GM03348 (cell line): Measurements from ENCODE around the gene CAV3.
A peak's percentile ranks its signal among the peaks of the same experiment; 100 is the strongest.

Experiments
- DNase-seq: peaks from one replicate; pipeline ENCODE4 v3.0.0; 2012; ENCODE audit warnings: low spot score

The CAV3 gene

DNA sequence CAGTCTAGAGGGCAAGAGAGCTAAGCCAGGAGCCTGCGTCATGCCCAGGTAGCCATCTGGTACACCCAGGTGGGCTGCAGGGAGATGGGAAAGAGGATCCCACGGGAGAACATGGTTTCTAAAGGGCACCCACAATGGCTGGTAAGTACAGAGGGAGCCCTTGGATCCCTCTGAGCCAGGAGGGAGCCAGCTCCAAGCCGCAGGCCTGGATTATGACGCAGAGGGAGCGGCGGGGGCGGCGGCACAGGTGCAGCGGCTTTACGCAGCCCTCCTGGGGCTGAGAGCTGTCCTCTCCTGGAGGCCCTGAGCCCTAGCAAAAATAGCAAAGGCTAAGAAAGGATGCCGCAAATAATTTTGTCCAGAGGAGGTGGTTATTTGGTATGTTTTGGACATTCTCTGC lies 2.8 kb downstream of the CAV3 start:
- DNase-seq = no peak

DNA sequence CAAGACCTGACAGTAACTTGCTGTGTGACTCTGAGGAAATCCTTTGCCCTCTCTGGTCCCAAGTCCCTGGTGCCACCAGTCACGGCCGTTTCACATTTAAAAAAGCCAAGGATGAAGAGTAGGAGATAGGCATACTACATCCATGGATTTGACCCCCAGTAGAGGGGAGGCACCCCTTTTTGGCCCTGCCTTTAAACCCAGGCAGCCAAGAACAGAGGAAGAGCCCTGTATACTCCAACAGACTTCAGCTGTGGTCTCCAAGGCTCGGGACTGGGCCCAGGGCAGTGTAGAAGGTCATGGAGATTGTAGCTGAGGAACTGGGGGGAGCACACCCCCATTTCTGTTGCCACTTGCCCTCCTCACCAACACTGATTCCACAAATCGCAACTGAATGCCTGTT lies 3.7 kb downstream of the CAV3 start:
- DNase-seq = no peak

DNA sequence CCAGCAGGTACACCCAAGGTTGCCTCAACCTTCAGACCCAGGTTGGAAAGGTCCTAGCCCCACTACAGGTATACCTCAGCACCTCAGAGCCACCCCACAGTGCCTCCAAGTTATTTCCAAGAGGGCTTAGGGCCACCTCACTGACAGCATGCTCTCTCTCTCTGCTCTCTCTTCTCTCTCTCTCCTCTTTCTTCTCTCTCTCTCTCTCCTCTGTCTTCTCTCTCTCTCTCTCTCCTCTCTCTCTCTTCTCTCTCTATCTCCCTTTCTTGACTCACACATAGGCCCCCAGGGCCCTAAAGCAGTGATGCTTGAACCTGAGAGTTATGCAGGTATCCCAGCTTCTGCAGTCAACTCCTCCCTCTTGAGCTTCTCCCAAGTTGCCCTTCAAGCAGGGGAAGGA lies 4.2 kb downstream of the CAV3 start:
- DNase-seq = no peak

DNA sequence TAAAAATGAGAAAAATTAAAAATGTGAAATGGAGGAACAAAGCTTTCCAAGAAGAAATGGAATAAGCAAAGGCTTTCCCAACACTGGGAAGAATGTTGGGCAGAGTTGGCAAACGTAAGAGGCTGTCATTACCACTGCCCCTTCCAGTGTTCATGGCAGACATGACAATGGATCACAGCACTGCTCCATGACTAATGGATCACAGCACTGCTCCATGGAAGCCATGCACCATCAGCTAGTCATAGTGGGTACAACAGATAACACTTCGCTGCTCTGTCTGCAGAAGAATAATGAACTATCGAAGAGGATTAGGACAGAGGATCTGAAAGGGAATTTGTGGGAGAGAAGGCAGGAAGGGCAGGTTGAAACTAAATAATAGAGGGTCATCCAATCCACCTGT lies 5.0 kb downstream of the CAV3 start:
- no peak for DNase-seq

DNA sequence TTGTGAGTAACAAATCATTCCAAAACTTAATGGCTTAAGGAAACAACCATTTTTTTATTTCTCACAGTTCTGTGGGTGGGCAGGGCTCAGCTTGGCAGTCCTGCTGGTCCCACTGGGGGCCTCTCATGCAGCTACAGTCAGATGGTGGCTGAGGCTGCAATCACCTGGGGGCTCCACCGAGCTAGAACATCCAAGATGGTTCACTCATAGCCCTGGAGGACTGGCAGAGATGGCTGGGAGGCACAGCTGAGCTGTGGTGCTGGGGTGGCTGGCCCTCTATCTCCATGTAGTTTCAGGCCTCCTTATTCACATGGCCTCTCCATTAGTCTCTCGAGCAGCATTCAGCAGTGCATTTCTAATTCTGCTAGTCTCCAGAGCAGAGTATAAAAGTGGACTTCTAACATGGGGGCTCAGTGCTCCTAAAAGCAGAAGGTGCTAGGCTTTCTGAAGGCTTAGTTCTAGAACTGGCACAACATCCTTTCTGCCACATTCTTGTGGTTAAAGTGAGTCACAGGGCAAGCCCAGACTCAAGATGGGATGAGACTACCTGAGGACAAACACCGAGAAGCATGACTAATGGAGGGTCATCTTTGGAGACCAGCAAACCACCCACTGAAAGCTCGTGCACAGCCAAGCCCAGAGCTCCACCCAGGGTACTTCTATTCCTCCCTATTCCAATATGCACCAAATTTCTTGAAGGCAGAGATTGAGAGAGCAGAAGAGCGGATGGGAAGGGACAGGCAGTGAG lies 6.3 kb downstream of the CAV3 start:
- DNase-seq = peak; percentile 74

DNA sequence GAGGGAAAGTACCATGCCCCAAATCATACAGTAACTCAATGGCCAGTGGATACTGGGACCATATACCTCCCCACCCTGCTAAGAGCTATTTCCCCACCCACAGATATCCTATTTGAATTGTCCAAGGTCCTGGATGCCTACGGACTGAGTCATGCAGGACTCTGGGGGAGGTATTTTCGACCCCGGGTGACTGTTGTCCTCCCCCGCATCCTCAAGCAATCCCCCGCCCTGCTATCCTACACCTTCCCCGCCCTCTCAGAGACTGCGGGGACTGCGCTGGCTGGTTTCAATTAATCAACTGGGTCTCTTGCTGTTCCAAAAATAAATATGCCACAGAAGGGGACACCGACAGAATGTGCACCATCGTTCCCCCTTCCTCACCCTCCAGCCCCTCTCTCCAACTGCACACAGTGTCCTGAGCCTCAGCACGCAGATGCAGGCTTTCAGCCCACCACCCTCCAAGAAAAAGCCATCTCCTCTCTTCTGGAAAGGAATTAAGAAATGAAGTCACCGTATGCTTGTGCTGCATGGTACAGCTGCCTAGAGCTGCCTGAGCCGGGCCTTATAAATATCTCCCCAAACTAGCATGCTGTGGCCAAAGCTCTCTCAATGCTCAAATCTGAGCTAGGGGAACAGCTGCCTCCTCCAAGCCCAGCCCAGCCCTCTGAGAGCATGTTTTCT lies 8.1 kb downstream of the CAV3 start:
- peak; percentile 89 for DNase-seq

DNA sequence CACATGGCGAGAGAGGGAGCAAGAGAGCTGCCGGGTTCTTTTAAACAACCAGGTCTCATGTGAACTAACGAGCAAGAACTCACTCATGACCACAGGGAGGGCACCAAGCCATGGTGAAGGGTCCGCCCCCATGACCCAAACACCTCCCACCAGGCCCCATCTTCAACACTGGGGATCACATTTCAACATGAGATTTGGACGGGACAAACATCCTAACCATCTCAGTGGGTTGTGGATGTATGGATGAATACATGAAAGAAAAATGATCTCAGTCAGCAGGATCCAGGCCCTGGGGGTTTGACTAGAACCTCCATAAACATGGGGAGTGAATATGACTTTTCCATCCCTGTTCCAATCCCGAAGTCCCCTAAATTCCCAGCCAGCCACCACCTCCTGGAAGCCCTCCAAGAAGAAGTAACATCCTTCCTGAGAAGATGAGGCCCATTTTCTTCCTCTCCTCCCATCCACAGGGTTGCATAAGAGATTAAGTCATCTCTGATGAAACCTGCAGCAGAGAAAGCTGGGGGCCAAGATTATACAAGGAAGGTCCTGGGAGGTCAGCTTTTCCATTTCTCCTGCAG lies 9.5 kb downstream of the CAV3 start:
- DNase-seq = peak; percentile 75

DNA sequence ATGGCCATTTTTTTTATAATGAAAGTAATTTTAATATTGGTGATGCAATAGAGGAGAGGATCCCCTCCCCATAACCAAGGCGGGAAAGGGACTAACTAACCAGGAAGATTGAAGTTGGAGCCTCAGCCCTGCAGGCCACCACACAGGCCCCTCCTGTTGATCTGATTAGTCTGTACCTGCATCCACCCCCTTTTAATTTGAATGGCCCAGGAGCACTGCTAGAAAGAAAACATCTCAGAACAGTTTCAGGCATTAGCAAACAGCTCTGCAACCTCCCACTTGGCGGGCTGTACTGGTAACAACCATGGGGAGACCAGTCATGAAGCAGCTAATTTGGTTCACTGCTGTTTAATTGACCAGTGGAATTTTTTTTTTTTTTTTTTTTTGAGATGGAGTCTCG lies 10.3 kb downstream of the CAV3 start:
- DNase-seq = no peak

DNA sequence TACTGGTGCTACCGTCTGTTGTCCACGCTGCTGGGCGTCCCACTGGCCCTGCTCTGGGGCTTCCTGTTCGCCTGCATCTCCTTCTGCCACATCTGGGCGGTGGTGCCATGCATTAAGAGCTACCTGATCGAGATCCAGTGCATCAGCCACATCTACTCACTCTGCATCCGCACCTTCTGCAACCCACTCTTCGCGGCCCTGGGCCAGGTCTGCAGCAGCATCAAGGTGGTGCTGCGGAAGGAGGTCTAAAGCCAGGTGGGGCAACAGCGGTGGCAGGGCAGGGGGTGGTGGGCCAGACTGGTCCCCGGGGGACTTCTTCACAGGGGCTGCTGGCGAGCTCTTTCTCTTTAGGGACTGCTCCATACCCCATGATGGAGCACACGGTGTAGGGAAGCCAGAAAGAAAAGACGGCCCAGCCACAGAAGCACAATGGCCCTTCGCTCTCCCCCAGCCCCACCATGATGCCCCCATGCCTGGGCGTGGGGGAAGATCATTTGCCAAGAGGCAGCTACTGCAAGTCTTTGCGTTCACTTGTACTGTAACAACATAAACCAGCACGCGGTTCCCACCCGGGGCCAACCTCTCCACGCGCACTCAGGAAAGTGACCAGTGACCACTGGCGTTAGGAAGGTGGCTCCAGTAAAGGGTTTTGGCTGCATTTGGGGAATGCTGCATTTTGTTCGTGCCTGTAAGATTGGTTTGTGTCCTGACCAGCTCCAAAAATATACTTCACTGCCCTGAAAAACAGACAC lies 12.2 kb downstream of the CAV3 start:
- DNase-seq = no peak

DNA sequence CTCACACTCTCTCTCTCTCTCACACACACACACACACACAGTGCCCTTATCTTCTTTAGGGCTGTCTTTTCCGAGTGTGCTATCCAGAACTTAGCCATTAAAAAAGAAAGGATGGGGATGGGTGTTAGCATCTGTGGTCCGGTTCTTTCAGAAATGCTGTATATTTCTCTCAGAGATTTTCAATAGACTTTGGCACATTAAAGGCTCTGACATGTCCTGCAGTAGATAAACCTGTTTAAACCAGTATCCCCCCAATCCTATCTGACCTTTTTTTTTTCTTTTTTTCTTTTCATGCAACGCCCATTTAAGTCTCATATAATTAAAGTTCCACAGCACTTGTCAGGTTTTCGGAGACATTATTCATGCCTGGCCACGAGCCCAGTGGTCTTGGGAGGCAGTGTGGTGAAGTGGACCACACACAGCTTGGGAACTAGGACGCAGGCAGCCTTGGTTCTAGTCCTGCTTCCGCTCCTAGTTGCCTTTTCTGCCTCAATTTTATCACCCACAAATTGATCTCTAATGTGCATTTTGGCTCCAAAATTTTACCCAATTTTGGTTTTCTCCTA lies 13.3 kb downstream of the CAV3 start:
- no peak for DNase-seq

DNA sequence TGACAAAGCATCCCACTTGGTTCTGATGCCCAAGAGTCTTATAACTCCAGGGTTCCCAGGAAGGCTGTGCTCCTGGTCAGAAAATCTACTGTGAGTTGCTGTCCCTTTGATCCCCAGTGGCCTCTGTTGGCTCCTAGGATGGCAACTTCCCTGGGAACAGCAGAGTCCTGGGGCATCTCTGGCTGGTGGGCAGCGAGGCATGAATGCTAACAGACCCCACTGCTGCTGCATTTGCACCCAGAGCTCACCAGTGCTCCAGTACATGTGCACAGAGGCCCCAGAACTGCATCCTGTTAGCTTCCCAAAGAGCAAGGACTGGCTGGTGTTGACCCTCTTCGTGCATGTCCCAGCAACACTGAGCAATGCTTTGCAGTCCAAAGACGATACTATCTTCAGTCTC lies 15.7 kb downstream of the CAV3 start:
- no peak for DNase-seq

DNA sequence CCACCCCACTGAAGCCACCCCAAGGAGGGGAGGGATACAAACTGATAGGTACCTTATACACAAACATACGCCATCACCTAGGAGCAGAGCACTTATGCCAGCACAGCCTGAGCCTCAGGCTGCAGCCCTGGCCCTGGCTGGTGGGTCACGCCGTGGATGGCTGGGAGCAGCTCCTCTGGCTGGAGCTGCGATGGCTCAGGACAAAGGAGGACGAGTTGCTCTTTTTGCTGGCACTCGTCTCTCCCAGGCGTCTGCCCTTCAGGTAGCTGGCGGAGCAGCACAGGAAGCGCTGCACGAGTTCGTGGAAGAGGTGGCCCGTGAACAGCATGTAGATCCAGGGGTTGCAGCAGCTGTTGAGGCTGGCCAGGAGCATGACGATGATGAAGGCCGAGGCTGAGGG lies 19.2 kb downstream of the CAV3 start:
- no peak for DNase-seq

DNA sequence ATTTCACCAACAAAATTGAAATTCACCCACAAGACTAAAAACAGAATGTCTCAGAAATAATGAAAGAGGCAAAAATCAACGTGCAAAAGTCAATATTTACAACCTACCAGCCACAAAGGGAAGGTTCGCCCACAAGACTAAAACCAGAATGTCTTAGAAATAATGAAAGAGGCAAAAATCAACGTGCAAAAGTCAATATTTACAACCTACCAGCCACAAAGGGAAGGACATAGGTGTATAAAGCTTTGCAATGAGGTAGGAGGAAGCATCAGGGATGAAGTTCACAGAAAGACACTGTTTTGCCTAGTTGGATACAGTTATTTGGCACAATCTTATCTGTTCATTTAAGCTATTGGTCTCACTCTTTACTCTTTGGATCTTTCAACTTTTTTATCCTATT lies 21.5 kb downstream of the CAV3 start:
- DNase-seq = no peak

DNA sequence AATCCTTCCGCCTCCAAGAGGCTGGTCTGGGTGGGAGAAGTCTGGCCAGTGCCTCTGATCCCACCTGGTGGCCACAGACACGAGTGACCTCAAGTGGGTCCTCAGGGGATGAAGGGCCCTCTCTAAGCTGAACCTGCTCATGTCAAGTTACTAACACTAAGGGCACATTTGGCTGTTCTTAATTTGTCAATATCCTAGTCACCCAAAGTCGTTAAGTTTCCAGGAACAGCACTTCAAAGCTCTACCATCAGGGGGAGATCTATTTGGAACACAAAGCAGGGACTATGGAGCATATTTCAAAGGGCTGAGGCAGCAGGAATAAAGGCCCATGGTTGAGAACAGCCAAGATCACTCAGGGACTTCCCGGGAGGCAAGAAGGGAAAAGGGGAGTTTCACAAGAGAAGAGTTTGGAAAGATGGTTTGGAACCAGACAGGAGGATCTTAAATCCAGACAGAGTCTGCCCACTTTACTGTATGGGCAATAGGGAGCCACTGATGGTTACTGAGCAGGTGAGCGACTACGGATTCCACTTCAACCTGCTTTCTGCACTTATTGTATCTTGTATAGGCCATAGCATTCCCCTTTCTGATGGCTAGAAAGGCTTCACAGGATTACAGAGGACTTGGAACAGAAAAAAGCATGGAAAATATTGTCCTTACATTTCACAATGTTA lies 22.1 kb downstream of the CAV3 start:
- DNase-seq = no peak

DNA sequence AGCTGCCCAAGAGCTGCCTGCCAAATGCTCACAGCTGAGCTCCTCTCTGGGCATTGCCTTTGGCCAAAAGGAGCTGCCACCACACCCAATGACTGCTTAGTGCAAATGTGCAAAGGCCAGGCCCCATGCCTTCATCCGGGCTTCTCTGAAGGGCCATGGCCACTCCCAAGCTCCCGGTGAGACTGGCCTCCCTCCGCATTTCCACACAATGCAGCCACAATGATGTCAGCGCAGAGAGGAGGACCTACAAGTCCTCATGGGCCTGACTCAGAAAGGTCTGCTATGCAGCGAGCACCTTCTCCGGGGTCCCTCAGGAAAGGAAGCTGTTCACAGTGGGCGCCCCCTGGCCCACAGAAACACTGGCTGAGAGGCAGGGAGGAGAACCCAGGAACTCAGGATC lies 23.1 kb downstream of the CAV3 start:
- no peak for DNase-seq

DNA sequence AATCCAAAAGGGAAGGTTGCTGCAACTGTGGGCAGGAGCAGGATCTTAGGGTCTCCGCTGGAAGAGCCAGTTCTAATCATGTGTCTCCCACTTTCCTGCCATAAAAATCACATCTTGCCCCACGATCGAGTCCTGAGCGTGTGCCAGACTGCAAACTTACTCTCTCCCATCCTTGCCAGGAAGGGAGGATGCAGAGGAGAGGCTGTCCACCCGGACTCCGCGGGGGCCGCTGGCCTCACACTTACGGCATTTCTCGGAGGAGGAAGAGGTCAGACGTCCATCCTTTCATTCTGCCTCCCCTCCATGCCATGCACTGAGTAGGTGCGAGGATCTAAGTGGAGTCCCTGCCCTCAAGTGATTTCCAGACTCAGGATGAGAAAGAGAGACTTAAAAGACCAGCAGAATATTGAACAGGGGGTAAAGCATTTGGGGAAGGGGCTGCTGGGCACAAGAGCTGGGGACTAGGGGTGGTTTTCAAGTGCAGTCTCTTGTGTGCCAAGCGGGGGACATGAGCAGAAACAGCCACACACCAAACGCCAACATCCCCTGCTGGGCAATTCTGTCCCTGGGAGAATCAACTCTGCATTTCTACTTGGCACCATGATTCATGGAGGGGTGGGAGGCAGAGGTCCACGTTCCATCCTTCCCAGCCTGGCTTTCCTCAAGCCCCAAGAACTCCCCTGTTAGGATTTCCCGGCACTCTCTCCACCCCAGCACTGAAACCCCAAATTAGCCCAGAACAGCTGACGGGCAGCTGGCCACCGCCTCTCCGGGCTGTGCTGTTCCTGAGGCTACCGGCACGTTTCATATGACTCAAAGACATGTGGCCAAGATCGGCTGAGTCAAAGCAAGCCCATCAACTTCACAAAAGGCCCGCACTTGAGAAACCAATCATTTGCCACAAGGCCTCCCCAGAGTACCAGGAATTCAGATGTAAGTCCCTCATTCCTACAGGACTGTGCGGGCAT lies 24.2 kb downstream of the CAV3 start:
- peak; percentile 88 for DNase-seq

DNA sequence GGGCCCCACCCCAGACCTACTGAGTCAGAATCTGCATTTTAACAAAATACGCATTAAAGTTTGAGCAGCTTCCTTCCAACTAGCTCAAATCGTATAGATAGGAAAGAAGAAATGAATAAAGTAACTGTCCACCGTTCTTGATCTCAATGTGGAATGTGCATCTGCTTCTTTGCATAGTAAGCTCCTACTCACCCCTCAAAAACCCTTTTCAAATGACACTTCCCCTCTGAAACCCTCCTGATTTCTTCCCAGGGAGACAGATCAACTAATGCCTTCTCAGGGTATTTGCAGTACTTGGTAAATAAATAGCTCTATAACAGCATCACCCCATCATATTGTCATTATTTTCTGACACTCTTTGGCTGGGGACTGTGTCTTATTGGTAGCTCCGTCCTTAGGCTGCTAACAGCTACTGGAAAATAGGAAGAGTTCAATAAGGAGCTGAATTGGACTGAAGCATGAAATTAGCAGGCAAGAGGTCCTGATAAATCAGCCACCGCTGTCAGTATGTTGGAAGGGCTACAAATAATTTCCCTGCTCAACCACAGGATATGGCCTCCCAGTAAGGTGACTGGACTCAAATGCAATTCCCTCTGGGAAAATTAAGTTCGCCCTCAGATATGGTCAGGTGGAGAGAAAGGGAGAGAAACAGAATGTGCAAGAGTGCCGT lies 25.6 kb downstream of the CAV3 start:
- DNase-seq = no peak

DNA sequence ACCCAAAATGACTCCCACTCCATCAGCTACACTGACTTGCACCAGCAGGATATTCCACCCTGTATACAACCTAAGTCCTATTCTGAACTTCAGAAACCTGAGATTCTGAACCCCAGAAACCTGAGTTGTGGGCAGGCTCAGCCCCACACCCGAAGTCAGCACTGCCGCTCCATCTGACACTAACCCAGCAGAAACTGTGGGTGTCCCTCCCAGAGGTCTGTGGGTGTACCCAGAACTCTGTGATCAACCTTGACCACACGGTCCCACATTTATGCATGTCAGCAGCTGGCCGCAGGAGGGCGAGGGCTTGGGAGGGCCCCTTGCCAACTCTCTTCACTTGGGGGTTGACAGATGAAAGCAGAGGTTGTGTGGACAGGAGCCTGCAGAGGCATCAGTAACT lies 26.5 kb downstream of the CAV3 start:
- DNase-seq = no peak

DNA sequence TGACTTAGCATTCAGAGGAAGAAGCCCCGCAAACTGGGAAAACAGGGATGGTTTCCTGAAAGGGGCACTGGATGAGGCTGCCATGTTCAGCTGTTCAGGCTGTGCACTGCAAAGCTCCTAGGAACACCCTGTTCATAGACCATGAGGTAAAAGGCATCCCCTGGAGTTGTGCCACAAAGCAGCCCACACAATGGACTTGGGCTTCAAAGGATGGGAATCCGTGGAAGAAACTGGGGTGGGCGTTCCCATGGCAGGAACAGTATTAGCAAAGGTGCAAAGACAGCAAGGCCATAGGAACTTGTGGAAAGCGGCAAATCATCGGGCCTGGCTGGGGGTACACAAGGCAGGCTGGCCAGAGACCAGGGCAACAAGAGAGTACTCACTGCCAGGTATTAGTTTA lies 26.9 kb downstream of the CAV3 start:
- no peak for DNase-seq

DNA sequence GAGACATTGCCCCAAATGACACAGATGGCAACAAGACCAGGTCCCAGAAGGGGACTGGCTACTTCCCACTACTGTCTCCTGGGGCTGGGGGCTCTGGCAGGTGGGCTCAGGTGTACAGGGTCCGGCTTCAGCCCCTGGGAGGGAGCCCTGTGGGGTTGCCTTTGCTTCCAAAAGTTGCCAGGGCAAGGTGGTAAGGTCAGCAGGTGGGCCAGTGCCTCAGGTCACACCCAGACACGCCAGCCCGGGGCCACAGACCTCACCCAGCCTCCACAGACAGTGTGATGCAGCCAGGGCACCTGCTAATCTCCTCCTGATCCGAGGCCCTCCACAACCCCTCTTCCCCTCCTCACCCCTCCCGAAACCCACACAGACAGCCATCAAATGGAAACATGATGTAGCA lies 28.3 kb downstream of the CAV3 start:
- DNase-seq = no peak
